Mesodermal cell (in vitro differentiated cells): Measurements from ENCODE around the gene TBC1D5.

Source experiments
- H3K27ac ChIP-seq: 2 replicates; pipeline ENCODE4 v1.7.0; 2013; ENCODE audit warnings: mild to moderate bottlenecking, low read depth, low read length, moderate library complexity; ENCODE audit not compliant: severe bottlenecking
- H3K36me3 ChIP-seq: 2 replicates; pipeline ENCODE4 v1.7.1; 2013; ENCODE audit warnings: mild to moderate bottlenecking, low read length, moderate library complexity; ENCODE audit not compliant: control insufficient read depth, insufficient read depth
- H3K4me1 ChIP-seq: one replicate; pipeline ENCODE4 v1.7.1; 2013; ENCODE audit warnings: mild to moderate bottlenecking, low read length; ENCODE audit not compliant: insufficient read depth, control insufficient read depth, poor library complexity, severe bottlenecking
- H3K4me3 ChIP-seq: 2 replicates; pipeline ENCODE4 v1.7.0; 2013; ENCODE audit warnings: low read length, control low read depth, mild to moderate bottlenecking; ENCODE audit not compliant: insufficient read depth, poor library complexity, severe bottlenecking; ENCODE audit errors: extremely low read depth
- H3K9me3 ChIP-seq: 2 replicates; pipeline ENCODE4 v1.7.1; 2013; ENCODE audit warnings: mild to moderate bottlenecking, low read length, moderate library complexity; ENCODE audit not compliant: control insufficient read depth
- WGBS, 2 experiments: methylation state at CpG; one replicate each; pipeline ENCODE4 v1.1.5; 2013; ENCODE audit warnings: missing lambda C conversion rate in 2 of 2; ENCODE audit not compliant: insufficient coverage in 2 of 2; 5-methylcytosine and 5-hydroxymethylcytosine counted together

The TBC1D5 gene

DNA sequence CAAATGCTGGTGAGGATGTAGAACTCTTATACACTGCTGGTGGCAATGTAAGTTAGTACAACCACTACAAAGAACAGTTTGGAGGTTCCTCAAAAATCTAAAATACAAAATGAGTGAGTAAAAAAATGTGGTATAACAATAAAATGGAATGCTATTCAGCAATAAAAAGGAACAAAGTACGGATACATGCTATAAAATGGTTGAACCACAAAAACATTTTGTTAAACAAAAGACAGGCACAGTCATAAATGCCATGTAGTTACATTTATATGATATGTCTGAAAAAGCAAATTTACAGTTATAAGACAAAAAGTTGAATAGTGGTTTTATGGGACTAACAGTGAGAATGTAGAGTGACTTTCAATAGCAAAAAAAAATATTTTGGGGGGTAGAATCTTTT is 285.8 kb downstream of the TBC1D5 start:
- Histone ChIP-seq H3K27ac (no peak overlapping the region), H3K9me3 (no peaks in the 10 kb centered on the region), H3K4me3 (no peak overlapping the region), H3K4me1 (no peaks in the 10 kb centered on the region), H3K36me3 (no peaks in the 10 kb centered on the region)
- no CpG with 5 or more reads among the region's 1 CpG for WGBS, 2 experiments

DNA sequence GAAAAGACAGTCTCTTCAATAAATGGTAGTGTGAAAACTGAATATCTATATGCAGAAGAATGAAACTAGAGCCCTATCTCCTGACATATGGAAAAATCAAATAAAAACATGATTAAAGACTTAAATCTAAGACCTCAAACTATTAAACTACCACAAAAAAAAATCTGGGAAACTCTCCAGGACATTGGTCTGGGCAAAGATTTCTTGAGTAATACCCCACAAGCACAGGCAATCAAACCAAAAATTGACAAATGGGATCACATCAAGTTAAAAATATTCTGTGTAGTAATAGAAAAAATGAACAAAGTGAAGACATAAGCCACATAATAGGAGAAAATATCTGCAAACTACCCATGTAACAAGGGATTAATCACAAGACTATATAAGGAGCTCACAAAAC is 286.4 kb downstream of the TBC1D5 start:
- H3K27ac ChIP-seq = no peak overlapping the region
- no peak overlapping the region for H3K4me3 ChIP-seq
- no peaks in the 10 kb centered on the region for H3K4me1 ChIP-seq

DNA sequence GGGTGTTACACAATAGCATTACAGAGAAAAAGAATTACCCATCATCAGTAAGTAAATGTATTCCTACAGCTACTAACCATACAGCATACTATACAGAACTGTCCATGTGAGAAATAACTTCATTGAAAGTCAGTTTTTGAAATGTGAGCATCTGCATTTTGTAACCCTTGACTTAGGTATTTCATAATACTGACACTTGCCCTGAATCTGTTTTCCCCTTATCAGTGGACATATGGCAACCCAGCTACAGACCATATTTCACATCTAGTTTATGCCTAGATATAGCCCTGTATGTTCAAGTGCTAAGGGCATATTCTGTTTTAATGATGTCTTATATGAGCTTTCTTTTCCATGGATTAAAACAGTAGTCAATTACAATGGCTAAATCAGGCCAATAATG is 297.6 kb downstream of the TBC1D5 start:
- Histone ChIP-seq H3K4me1 (no peaks in the 10 kb centered on the region), H3K27ac (no peak overlapping the region), H3K4me3 (no peak overlapping the region), H3K9me3 (no peaks in the 10 kb centered on the region), H3K36me3 (no peaks in the 10 kb centered on the region)

More for the DNA sequence above, 286.4 kb downstream of the TBC1D5 start:
- no peaks in the 10 kb centered on the region for H3K36me3 ChIP-seq
- no peaks in the 10 kb centered on the region for H3K9me3 ChIP-seq

DNA sequence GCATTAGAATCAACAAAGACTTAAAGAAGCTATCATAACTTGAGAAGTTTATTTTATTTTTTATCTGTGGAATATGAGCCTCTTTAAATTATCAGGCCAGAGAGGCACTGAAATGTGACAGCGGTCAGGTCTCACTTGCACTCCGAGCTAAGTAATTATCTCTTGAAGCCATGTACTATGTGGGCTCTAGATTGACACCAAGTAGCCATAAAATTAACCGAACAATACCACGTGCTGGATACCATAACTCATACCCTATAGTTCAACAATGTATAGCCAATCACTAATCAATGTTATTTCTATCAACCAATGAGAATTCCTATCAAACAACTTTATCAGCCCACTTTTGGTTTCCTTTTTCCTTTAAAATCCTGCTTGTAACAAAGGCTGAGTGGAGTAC is 299.3 kb downstream of the TBC1D5 start:
- Histone ChIP-seq H3K27ac (no peak overlapping the region), H3K36me3 (no peaks in the 10 kb centered on the region), H3K4me1 (no peaks in the 10 kb centered on the region), H3K9me3 (peaks cover 3% of the 10 kb centered on the region), H3K4me3 (no peak overlapping the region)
- WGBS, 2 experiments = 96 to 98% methylated on average over 4 of the region's 4 CpGs

DNA sequence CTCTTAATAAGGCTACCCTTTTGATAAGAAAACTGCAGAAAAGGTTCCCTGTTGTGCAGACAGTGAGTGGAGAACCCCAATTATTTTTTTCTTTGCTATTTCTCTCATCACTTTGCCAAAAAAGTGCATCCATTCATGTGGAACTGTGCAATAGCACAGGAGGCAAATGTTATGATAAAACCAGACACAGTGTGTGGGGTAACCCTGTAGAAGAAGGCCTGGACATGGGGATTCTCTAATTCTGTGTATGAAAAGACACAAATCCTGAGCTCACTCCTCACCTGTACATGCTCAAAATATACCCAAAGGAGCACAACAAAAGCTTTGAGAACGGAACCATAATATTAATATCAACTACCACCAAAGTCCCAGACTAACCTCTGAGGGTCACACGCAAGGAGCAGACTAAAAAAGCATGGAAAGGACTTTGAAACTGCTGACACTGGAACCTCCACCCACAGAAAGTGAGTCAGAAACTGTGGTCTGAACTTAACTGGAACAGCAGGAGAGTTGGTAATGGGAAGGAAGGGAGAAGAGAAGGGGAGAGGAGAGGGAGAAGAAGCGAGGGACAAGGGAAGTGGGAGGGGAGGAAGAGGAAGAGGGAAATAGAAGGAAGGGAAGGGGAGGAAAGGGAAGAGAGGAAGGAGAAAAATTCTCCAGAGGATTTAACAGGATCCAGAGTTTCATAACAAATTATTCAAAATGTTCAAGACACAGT is 299.9 kb downstream of the TBC1D5 start:
- H3K27ac ChIP-seq = no peak overlapping the region
- no peaks in the 10 kb centered on the region for H3K36me3 ChIP-seq
- 67 to 93% methylated on average over 2 of the region's 3 CpGs for WGBS, 2 experiments
- H3K4me1 ChIP-seq = no peaks in the 10 kb centered on the region
- H3K4me3 ChIP-seq = no peak overlapping the region
- H3K9me3 ChIP-seq = peaks cover 3% of the 10 kb centered on the region

DNA sequence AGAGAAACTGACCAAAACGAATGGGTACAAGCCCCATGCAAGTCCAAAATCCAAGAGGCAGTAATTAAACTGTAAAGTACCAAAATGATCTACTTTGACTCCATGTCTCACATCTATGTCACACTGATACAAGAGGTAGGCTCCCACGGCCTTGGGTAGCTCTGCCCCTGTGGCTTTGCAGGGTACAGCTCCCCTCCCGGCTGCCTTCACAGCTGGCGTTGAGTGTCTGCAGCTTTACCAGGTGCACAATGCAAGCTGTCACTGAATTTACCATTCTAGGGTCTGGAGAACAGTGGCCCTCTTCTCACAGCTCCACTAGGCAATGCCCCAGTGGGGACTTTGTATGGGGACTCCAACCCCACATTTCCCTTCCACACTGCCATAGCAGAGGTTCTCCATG is 308.6 kb downstream of the TBC1D5 start:
- Histone ChIP-seq H3K4me1 (no peaks in the 10 kb centered on the region), H3K36me3 (no peaks in the 10 kb centered on the region), H3K9me3 (peaks cover 3% of the 10 kb centered on the region), H3K27ac (no peak overlapping the region), H3K4me3 (no peak overlapping the region)
- WGBS, 2 experiments = 87 to 96% methylated on average over 4 of the region's 4 CpGs

DNA sequence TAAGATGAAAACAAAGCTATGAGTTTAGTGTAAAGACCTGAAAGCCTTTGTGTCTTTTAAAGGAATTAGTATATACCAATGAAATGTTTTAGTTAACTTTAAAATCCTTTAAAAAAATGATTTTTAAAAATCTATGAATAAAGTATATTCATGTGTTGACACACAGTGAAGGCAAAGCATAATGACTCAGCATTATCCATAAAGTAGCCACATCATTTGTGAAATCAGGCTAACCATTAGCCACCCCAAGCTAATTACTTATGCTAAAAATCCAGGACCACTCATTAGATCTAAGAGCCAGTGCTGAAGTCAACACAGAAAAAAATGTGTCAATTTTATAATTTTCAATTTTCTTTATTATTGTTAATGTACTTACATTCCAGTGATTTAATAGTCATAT is 310.2 kb downstream of the TBC1D5 start:
- no peaks in the 10 kb centered on the region for H3K36me3 ChIP-seq
- no peaks in the 10 kb centered on the region for H3K9me3 ChIP-seq
- no peak overlapping the region for H3K27ac ChIP-seq
- no peak overlapping the region for H3K4me3 ChIP-seq
- H3K4me1 ChIP-seq = no peaks in the 10 kb centered on the region

DNA sequence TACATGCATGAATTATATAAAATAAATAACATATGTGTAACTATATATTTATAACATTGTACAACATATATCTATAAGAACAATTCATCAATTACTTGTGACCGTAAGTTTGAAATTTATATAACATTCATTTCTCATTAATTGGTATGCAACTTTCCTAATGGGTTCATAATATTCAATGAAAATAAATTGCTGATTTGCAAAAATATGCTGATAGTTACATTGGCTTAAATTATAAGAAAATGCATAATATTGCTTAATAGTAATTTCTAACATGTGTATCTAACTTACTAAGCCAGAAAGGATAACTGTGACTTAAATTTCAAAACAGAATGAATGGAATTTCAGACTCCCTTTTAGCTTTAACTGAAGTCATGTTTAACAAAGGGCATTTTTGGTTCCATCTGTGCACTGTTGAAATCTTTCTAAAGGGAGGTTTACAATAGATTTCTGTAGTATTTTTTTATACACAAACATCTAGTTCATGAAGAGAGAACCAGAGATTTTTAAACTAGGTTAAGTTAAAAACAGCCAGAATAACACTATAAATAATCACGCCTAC is 310.9 kb downstream of the TBC1D5 start:
- H3K4me1 ChIP-seq = no peaks in the 10 kb centered on the region
- WGBS, 2 experiments = no CpG with 5 or more reads among the region's 2 CpGs
- H3K9me3 ChIP-seq = no peaks in the 10 kb centered on the region
- no peak overlapping the region for H3K4me3 ChIP-seq
- no peaks in the 10 kb centered on the region for H3K36me3 ChIP-seq
- H3K27ac ChIP-seq = no peak overlapping the region

DNA sequence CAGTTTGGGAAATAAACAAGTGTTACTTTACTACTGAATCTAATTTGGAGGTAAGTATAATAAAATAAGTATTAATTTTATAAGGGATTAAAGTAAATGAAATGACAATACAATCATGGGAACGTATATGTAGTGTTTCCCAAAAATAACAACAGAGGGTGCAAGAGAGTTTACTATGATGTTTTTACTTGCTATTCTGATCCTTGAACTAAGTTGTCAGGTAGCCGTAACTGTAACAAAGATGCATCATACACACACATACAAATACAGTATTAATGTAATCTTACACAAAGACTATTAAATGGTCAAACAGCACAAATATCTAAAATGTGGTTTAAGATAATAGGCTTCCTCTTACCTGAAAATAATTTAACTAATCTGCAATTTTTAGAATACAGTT is 311.4 kb downstream of the TBC1D5 start:
- no peak overlapping the region for H3K4me3 ChIP-seq
- no CpG with 5 or more reads among the region's 2 CpGs for WGBS, 2 experiments

DNA sequence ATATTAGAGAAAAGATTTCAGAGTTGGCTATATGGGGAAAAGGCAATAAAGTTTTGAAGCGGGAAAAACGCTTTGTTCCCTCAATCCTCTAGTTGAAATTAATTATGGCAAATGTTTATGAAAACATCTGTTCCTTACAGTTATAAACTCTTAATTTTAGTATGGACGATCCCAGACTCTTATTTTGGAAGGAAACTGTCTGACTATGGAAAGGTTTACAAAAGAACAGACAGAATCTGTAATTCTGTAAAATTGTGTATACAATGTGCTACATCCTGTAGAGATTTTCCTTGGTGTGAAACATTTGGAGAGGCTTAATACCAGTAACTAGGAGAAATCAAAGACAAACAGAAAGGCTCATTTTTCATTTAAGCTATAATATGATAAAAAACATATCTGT is 311.8 kb downstream of the TBC1D5 start:
- no CpG with 5 or more reads among the region's 3 CpGs for WGBS, 2 experiments
- Histone ChIP-seq H3K9me3 (no peaks in the 10 kb centered on the region), H3K27ac (no peak overlapping the region), H3K4me1 (no peaks in the 10 kb centered on the region), H3K36me3 (no peaks in the 10 kb centered on the region), H3K4me3 (no peak overlapping the region)

More for the DNA sequence above, 311.4 kb downstream of the TBC1D5 start:
- Histone ChIP-seq H3K36me3 (no peaks in the 10 kb centered on the region), H3K4me1 (no peaks in the 10 kb centered on the region), H3K9me3 (no peaks in the 10 kb centered on the region), H3K27ac (no peak overlapping the region)

DNA sequence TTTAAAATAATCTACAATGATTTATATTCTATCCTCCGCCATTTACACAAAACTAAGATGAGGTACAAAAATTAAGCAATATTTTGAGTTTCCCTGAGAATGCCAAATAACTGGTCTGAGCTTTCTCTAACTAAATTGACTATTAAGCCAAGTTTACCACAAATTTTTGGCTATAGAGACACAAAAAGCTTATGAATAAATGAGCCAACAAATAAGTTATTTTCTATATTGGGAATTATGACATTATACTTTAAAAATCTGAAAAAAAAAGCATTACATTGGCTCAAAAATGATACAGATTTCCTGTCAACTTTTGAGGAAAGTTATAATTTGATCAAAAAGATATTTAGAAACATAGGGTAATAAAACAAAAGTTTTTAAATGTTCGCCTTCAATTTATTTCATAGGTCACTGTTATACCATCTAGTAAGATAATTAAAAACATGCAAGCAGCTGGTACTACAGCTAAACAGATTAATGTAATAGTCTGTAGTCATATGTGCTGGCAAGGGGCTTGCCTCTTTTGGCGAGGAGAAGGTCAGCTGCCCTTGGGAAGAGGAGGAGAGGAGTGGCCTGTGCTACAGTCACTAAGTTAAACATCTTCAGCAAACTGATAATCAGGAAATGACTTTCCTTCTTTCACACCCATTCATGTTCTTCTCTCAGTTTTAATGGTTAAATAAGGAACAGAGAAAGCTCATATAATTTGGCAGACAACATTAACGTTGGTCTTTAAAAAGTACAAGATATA is 318.5 kb downstream of the TBC1D5 start:
- Histone ChIP-seq H3K9me3 (no peaks in the 10 kb centered on the region), H3K36me3 (no peaks in the 10 kb centered on the region), H3K27ac (no peak overlapping the region), H3K4me1 (peaks cover 3% of the 10 kb centered on the region), H3K4me3 (no peak overlapping the region)
- 83 to 91% methylated on average over 1 of the region's 4 CpGs for WGBS, 2 experiments
